Measurements from ENCODE around the gene KLK12. TPM values are rescaled to one million over a fixed set of nuclear protein-coding genes. Genes with fewer than 3 reads are reported as not detected.

KLK12 gene
- total and polyA plus RNA-seq, 2 donors (not counting 3 experiments of a cell fraction or from before 2014, with no cell fraction given): not detected

DNA sequence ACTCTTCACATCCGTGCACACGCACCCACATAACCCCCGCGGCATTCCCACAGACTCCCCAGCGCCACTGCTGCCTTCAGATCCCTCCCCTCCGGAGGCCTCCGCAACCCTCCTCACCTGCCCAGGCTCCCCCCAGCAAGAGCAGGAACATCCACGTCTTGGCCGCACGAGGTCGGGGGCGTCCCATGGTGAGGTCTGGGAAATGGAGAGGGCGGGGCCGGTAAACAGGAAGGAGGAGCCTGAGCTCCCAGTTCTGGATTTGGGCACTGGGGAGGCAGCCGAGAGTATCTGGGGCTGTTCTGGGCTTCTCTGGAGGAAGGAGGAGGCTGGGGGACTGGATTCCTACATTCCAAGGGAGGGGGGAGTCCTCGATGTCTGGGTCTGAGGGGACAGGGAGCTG is 33.8 kb downstream of the KLK12 start:
- Histone ChIP-seq H3K4me2 (ENCODE audit: insufficient read depth, low read length) (no peak overlapping the region), H3K27ac (ENCODE audit: insufficient read depth, low read depth, low read length) (no peak overlapping the region), H4K20me1 (replicated peaks; ENCODE audit: control insufficient read depth, extremely low read depth, insufficient read depth, low read length) (no peaks in the 10 kb centered on the region), H3K27me3 (ENCODE audit: control insufficient read depth in 2 of 2, insufficient read depth in 2 of 2, low read length in 2 of 2) (no peaks in the 10 kb centered on the region), H3K9ac (replicated peaks; ENCODE audit: extremely low read depth, insufficient read depth, low read length) (no peak overlapping the region), H2AFZ (ENCODE audit: low read depth, low read length) (no peak overlapping the region), H3K9me1 (replicated peaks; ENCODE audit: control insufficient read depth, extremely low read depth, insufficient read depth, low read length) (no peaks in the 10 kb centered on the region), H3K9me3 (replicated peaks; ENCODE audit: control insufficient read depth, insufficient read depth, low read length) (no peaks in the 10 kb centered on the region), H3K79me2 (ENCODE audit: control insufficient read depth, insufficient read depth, low read length) (no peaks in the 10 kb centered on the region), H3K36me3 (ENCODE audit: control insufficient read depth in 2 of 2, extremely low read depth in 1 of 2, insufficient read depth in 2 of 2, low read length in 2 of 2) (no peaks in the 10 kb centered on the region), H3K4me3 (replicated peaks in 1 of 3; ENCODE audit: insufficient read depth in 1 of 3, low read depth in 1 of 3, low read length in 3 of 3) (no peak overlapping the region), H3K4me1 (ENCODE audit: control insufficient read depth, extremely low read depth, insufficient read depth, low read length) (no peaks in the 10 kb centered on the region)
- dilution Hi-C loops (cut with MboI; ENCODE audit: extremely low pct_ligation_motif_present, low sequenced_read_pairs) (no loop called here), intact Hi-C loops (cut with micrococcal nuclease) (no loop called here)
- ChIA-PET POLR2A (no interaction called here), CTCF (no interaction called here)
- TF ChIP-seq POLR2AphosphoS5 (IDR thresholded peaks at IDR 0.05; ENCODE audit: insufficient read depth, low read depth, low read length): no peak
- TF ChIP-seq FOS (IDR thresholded peaks at IDR 0.05; ENCODE audit: borderline replicate concordance, insufficient read depth, low read length): no peak
- TF ChIP-seq, protein P1, sequence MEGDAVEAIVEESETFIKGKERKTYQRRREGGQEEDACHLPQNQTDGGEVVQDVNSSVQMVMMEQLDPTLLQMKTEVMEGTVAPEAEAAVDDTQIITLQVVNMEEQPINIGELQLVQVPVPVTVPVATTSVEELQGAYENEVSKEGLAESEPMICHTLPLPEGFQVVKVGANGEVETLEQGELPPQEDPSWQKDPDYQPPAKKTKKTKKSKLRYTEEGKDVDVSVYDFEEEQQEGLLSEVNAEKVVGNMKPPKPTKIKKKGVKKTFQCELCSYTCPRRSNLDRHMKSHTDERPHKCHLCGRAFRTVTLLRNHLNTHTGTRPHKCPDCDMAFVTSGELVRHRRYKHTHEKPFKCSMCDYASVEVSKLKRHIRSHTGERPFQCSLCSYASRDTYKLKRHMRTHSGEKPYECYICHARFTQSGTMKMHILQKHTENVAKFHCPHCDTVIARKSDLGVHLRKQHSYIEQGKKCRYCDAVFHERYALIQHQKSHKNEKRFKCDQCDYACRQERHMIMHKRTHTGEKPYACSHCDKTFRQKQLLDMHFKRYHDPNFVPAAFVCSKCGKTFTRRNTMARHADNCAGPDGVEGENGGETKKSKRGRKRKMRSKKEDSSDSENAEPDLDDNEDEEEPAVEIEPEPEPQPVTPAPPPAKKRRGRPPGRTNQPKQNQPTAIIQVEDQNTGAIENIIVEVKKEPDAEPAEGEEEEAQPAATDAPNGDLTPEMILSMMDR (IDR thresholded peaks at IDR 0.05; ENCODE audit: extremely low read depth in 1 of 2, insufficient read depth in 1 of 2, low read depth in 1 of 2, low read length in 2 of 2): no peak
- no peak for TF ChIP-seq POLR2A (IDR thresholded peaks at IDR 0.05; ENCODE audit: low read depth, low read length)
- TF ChIP-seq, protein P2, sequence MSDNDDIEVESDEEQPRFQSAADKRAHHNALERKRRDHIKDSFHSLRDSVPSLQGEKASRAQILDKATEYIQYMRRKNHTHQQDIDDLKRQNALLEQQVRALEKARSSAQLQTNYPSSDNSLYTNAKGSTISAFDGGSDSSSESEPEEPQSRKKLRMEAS (IDR thresholded peaks at IDR 0.05; ENCODE audit: insufficient read depth, insufficient read length): no peak
- TF ChIP-seq JUN (IDR thresholded peaks at IDR 0.05; ENCODE audit: borderline replicate concordance, insufficient read depth, insufficient read length, low read depth): no peak
- no peak for TF ChIP-seq GATA2 (IDR thresholded peaks at IDR 0.05; ENCODE audit: insufficient read depth, insufficient read length, low read depth, low read length)
- no peak for TF ChIP-seq MYC (IDR thresholded peaks at IDR 0.05; ENCODE audit: low read depth, low read length)
- TF ChIP-seq EZH2 (IDR thresholded peaks at IDR 0.05; ENCODE audit: borderline replicate concordance, low read depth, low read length, severe bottlenecking): no peak
- no peak for FAIRE-seq
- no peak for DNase-seq (ENCODE audit: low read depth, low spot score)
- no TSS peak for BruUV-seq (replicated peaks)

Measured in endothelial cell of umbilical vein (primary cell).